Right lobe of liver (tissue), 4 donors: ENCODE results near the gene IGFBP4.

Source experiments
- CTCF ChIP-seq, 4 donors: fragments of 200-600 bp in 3 of 4; fragments of 450-650 bp in 1 of 4; IDR thresholded peaks; one replicate each; pipeline versions ENCODE4 v1.5.1 to v1.8.0; 2016 to 2022; ENCODE audit warnings: antibody characterized with exemption in 4 of 4, mild to moderate bottlenecking in 2 of 4
- POLR2A ChIP-seq: fragments of 450-650 bp; IDR thresholded peaks from one replicate; pipeline ENCODE4 v1.6.1; 2017; ENCODE audit warnings: antibody characterized with exemption, mild to moderate bottlenecking
- donor health status: DM: no; HTN: no; CAD: no.
- donor health status: DM: no; HTN: no; CAD: no.
- donor health status: DM: no; HTN: yes; CAD: no.

- TF ChIP-seq CTCF (IDR thresholded peaks at IDR 0.05) (no peak), POLR2A (no peak)
Observed at GRCh38 chr17:40501499-40501911, 58.3 kb downstream of the IGFBP4 start, which contains the start of gene TNS4.
